HCT116 (cell line): Measurements from ENCODE around the gene HIVEP3. TPM values are rescaled to one million over a fixed set of nuclear protein-coding genes. Genes with fewer than 3 reads are reported as not detected.

Source experiments
- ATAC-seq: fragments of 200-7000 bp; cut with Tn5 transposase; 2 replicates; pipeline ENCODE4 v1.9.1; 2020; ENCODE audit warnings: mild to moderate bottlenecking, moderate library complexity
- BruUV-seq: library from RNA; stranded (reverse); fragments of 400-500 nt; replicated peaks from 2 replicates; lab custom pipeline; 2021; lab: Mats Ljungman, UMichigan
- CTCF ChIA-PET: fragments of 300-600 bp; sonication (Branson Sonifier 250); formaldehyde crosslinking; loops from one replicate; lab custom pipeline; 2021; ENCODE audit warnings: antibody characterized with exemption; lab: Charles Lee
- POLR2A ChIA-PET: fragments of 300-600, 350-600 bp; sonication (Branson Sonifier 250); formaldehyde crosslinking; loops from one replicate; lab custom pipeline; 2021; ENCODE audit warnings: antibody characterized with exemption; lab: Charles Lee
- RAD21 ChIA-PET, 2 experiments: fragments of 300-600 bp; sonication (Branson Sonifier 250); formaldehyde crosslinking; loops; one replicate each; lab custom pipeline; 2023; ENCODE audit warnings: low total read pairs in 2 of 2; ENCODE audit not compliant: uncharacterized antibody in 2 of 2, unreplicated experiment in 2 of 2, low non-redundant PET in 1 of 2; lab: Charles Lee
- DNase-seq: peaks from one replicate; pipeline ENCODE4 v3.0.0-alpha.2; 2010; ENCODE audit warnings: low read depth, low spot score
- H2AFZ ChIP-seq: fragments of 200-600 bp; shearing (Covaris generic), sonication (generic); 2 replicates; pipeline ENCODE4 v1.6.1; 2017; ENCODE audit warnings: low read depth, mixed run types, mixed read lengths, antibody characterized with exemption, low read length; ENCODE audit not compliant: poor library complexity, severe bottlenecking
- H3K27ac ChIP-seq: 2 replicates; pipeline ENCODE4 v1.5.1; 2012; ENCODE audit warnings: low read depth, low read length
- H3K27me3 ChIP-seq: fragments of 200-600 bp; sonication (generic); 2 replicates; pipeline ENCODE4 v1.6.1; 2016; ENCODE audit warnings: mixed run types, low read length, mixed read lengths; ENCODE audit not compliant: insufficient read depth
- H3K36me3 ChIP-seq, 2 experiments: fragments of 200-500 bp in 1 of 2; fragments of 200-600 bp in 1 of 2; sonication (Bioruptor generic) in 1 of 2; sonication (generic) in 1 of 2; 2 replicates each; pipeline versions ENCODE4 v1.5.1 to v1.6.1; 2014 to 2016; ENCODE audit warnings: low read length in 2 of 2, inconsistent platforms in 1 of 2, mixed read lengths in 1 of 2, mixed run types in 1 of 2; ENCODE audit not compliant: insufficient read depth in 2 of 2, control insufficient read depth in 1 of 2
- H3K4me1 ChIP-seq, 2 experiments: fragments of 200-600 bp in 1 of 2; sonication (generic) in 1 of 2; 2 replicates each; pipeline versions ENCODE4 v1.5.1 to v1.6.1; 2012 to 2017; ENCODE audit warnings: low read length in 2 of 2, inconsistent platforms in 1 of 2, mild to moderate bottlenecking in 1 of 2, mixed read lengths in 1 of 2, mixed run types in 1 of 2, moderate library complexity in 1 of 2; ENCODE audit not compliant: insufficient read depth in 2 of 2, control insufficient read depth in 1 of 2
- H3K4me2 ChIP-seq: fragments of 200-600 bp; sonication (generic); 2 replicates; pipeline ENCODE4 v1.6.1; 2017; ENCODE audit warnings: mixed run types, low read length, mixed read lengths
- H3K4me3 ChIP-seq, 2 experiments: fragments of 200-600 bp in 1 of 2; sonication (generic) in 1 of 2; replicated peaks in 1 of 2; 2 replicates each; pipeline ENCODE4 v1.5.1; 2011 to 2016; ENCODE audit warnings: low read length in 2 of 2, control low read depth in 1 of 2, low read depth in 1 of 2, mild to moderate bottlenecking in 1 of 2, mixed read lengths in 1 of 2, mixed run types in 1 of 2
- H3K79me2 ChIP-seq: fragments of 200-600 bp; sonication (generic); 2 replicates; pipeline ENCODE4 v1.6.1; 2017; ENCODE audit warnings: mild to moderate bottlenecking, mixed run types, low read length, moderate library complexity, mixed read lengths; ENCODE audit not compliant: insufficient read depth
- H3K9ac ChIP-seq: fragments of 200-600 bp; sonication (generic); 2 replicates; pipeline ENCODE4 v1.6.1; 2016; ENCODE audit warnings: low read length, mixed read lengths
- H3K9me2 ChIP-seq: fragments of 200-600 bp; sonication (generic), shearing (Covaris generic); 2 replicates; pipeline ENCODE4 v1.6.1; 2017; ENCODE audit warnings: mixed run types, mild to moderate bottlenecking, moderate library complexity; ENCODE audit not compliant: insufficient read depth
- H3K9me3 ChIP-seq, 2 experiments: fragments of 200-500 bp in 1 of 2; fragments of 200-600 bp in 1 of 2; sonication (Bioruptor generic) in 1 of 2; sonication (generic) in 1 of 2; 2 replicates each; pipeline ENCODE4 v1.6.1; 2014 to 2017; ENCODE audit warnings: low read length in 2 of 2, mixed read lengths in 2 of 2, inconsistent platforms in 1 of 2, low read depth in 1 of 2, mild to moderate bottlenecking in 1 of 2, mixed run types in 1 of 2, moderate library complexity in 1 of 2; ENCODE audit not compliant: control insufficient read depth in 1 of 2, insufficient read depth in 1 of 2
- H4K20me1 ChIP-seq: fragments of 200-600 bp; sonication (generic), shearing (Covaris generic); 2 replicates; pipeline ENCODE4 v1.6.1; 2017; ENCODE audit warnings: mixed run types, mild to moderate bottlenecking, moderate library complexity; ENCODE audit not compliant: insufficient read depth
- EGR1 ChIP-seq: IDR thresholded peaks from 2 replicates; pipeline ENCODE4 v1.6.1; 2012; ENCODE audit warnings: low read depth
- POLR2AphosphoS5 ChIP-seq: IDR thresholded peaks from 2 replicates; pipeline ENCODE4 v1.6.1; 2011; ENCODE audit warnings: mild to moderate bottlenecking, low read depth, low read length, moderate library complexity
- SP1 ChIP-seq: IDR thresholded peaks from 2 replicates; pipeline ENCODE4 v1.6.1; 2012; ENCODE audit warnings: low read depth
- TCF7L2 ChIP-seq: IDR thresholded peaks from 2 replicates; pipeline ENCODE4 v1.7.0; 2011; ENCODE audit warnings: borderline replicate concordance, inconsistent platforms; ENCODE audit not compliant: insufficient read depth, insufficient read length; ENCODE audit errors: extremely low read depth
- YY1 ChIP-seq: IDR thresholded peaks from 2 replicates; pipeline ENCODE4 v1.6.1; 2011; ENCODE audit warnings: low read length, low read depth, moderate library complexity, mild to moderate bottlenecking; ENCODE audit not compliant: insufficient replicate concordance; ENCODE audit errors: extremely low read depth
- ZFX ChIP-seq: fragments of 450-650 bp; IDR thresholded peaks from 2 replicates; pipeline ENCODE4 v1.6.1; 2017
- intact Hi-C: fragments of 100-400 bp; cut with micrococcal nuclease; formaldehyde crosslinking; loops from 2 replicates; pipeline ENCODE4 v1.10.0; 2022
- total RNA-seq: library from RNA; stranded (reverse); gene quantifications from one replicate; pipeline ENCODE4 v1.2.1, GENCODE V29; 2021; ENCODE audit not compliant: unreplicated experiment
- TF ChIP-seq, protein P1 (sequence below): IDR thresholded peaks from 2 replicates; pipeline ENCODE4 v1.6.1; 2011; ENCODE audit warnings: mild to moderate bottlenecking, low read length, moderate library complexity; ENCODE audit not compliant: insufficient replicate concordance; ENCODE audit errors: extremely low read depth
- TF ChIP-seq, protein P2 (sequence below), 3 experiments: fragments of 200-600 bp in 1 of 3; sonication (generic) in 1 of 3; IDR thresholded peaks in 2 of 3; conservative IDR thresholded peaks in 1 of 3; 2 replicates each; pipeline ENCODE4 v1.5.1; 2012 to 2017; ENCODE audit warnings: low read depth in 2 of 3, low read length in 2 of 3, antibody characterized with exemption in 1 of 3, borderline replicate concordance in 1 of 3, control low read depth in 1 of 3, mild to moderate bottlenecking in 1 of 3, mixed read lengths in 1 of 3, mixed run types in 1 of 3, moderate library complexity in 1 of 3; ENCODE audit not compliant: insufficient read depth in 1 of 3
- TF ChIP-seq, protein P3 (sequence below): IDR thresholded peaks from 2 replicates; pipeline ENCODE4 v1.6.1; 2012
- TF ChIP-seq, protein P4 (sequence below): IDR thresholded peaks from 2 replicates; pipeline ENCODE4 v1.6.1; 2012; ENCODE audit warnings: low read depth

Gene HIVEP3
- total RNA-seq, 1 experiment from 2014 or later, result 7.1 TPM

DNA sequence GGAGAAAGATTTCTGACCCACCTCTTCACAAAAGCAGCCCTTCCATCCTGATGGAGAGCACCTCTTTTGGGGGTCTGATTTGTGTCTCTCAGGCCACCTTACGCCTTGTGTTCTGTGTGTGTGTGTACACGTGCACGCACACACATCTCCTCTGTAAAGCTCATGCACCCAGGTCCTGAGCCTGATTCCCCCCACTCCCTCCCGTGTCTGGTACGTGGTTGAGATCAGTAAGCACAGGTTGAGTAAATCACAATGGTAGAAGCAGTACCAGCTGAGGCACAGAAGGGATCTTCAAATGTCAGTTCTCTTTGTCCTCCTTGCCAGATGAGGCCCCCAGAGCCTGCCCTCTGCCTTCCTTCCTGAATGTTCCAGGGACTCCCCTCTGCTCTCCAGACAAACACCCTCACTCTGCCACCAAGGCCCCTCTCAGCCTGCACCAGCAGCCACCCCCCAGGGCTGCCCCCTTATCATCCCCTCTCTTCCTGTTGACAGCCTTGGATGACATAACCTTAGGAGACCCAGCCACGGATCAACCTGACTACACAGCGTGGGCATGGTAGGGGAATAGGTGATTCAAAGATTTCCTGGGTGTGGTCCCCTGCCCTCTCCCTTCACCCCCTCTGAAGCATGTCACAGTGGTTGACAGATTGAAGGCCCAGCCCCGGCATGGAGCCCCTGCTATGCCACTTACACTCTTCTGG is 112.8 kb downstream of the HIVEP3 start:
- no peak for DNase-seq
- no peak for TF ChIP-seq ZFX
- no peak for TF ChIP-seq POLR2AphosphoS5
- TF ChIP-seq YY1, result no peak
- TF ChIP-seq SP1, result no peak
- TF ChIP-seq, all 23 proteins: peak for 0
- no peak overlapping the region for H3K4me2 ChIP-seq
- BruUV-seq, result no TSS peak
- intact Hi-C loops, result no loop called here
- CTCF ChIA-PET, result interaction anchor here (0.9 kb wide), 1 partner anchor 10 kb away, joined by 3 read pairs; no protein-coding TSS in a partner anchor
- H3K9ac ChIP-seq, result no peak overlapping the region
- peaks cover 7 to 23% of the 10 kb centered on the region in 2 experiments; a peak in 3 of 4 replicates for H3K4me1 ChIP-seq
- H3K27ac ChIP-seq, result no peak overlapping the region
- POLR2A ChIA-PET, result no interaction called here
- ATAC-seq, result no peak
- H2AFZ ChIP-seq, result no peak overlapping the region
- H3K4me3 ChIP-seq, result no peak overlapping the region
- RAD21 ChIA-PET, result no interaction called here
- H3K36me3 ChIP-seq, result no peaks in the 10 kb centered on the region
- no peaks in the 10 kb centered on the region for H3K9me2 ChIP-seq
- no peaks in the 10 kb centered on the region for H4K20me1 ChIP-seq
- no peaks in the 10 kb centered on the region for H3K9me3 ChIP-seq
- no peaks in the 10 kb centered on the region for H3K79me2 ChIP-seq
- H3K27me3 ChIP-seq, result no peaks in the 10 kb centered on the region

DNA sequence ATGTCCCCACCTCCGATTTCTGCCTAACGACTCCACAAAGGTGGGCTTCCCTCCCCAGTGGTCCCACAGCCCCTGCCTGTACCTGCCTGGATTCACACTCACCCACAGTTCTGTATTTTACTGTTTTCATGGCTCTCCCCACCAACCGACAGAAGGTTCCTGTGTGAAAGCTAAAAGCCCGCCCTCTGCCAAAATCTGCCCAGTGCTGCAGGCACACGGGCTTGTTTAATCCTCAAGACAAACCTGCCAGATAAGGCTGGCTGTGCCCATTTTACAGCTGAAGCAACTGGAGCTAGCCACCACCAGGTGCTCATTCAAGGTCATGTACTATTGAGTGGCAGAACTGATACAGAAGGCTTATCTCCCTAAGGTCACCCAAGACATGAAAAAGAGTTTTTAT is 114.5 kb downstream of the HIVEP3 start:
- Histone ChIP-seq H3K4me2 (no peak overlapping the region), H3K27me3 (no peaks in the 10 kb centered on the region), H3K4me1 (peaks cover 7 to 23% of the 10 kb centered on the region in 2 experiments; a peak in 3 of 4 replicates), H3K27ac (no peak overlapping the region), H3K9ac (no peak overlapping the region), H3K4me3 (no peak overlapping the region), H3K9me3 (no peaks in the 10 kb centered on the region), H3K79me2 (no peaks in the 10 kb centered on the region), H4K20me1 (no peaks in the 10 kb centered on the region), H3K9me2 (no peaks in the 10 kb centered on the region), H3K36me3 (no peaks in the 10 kb centered on the region), H2AFZ (no peak overlapping the region)
- ChIA-PET POLR2A (no interaction called here), CTCF (interaction anchor here (2.4 kb wide), 1 partner anchor 8 kb away, joined by 13 read pairs; no protein-coding TSS in a partner anchor), RAD21 (no interaction called here)
- no peak for ATAC-seq
- intact Hi-C loops, result no loop called here
- BruUV-seq, result no TSS peak
- DNase-seq, result no peak
- TF ChIP-seq, protein P1, sequence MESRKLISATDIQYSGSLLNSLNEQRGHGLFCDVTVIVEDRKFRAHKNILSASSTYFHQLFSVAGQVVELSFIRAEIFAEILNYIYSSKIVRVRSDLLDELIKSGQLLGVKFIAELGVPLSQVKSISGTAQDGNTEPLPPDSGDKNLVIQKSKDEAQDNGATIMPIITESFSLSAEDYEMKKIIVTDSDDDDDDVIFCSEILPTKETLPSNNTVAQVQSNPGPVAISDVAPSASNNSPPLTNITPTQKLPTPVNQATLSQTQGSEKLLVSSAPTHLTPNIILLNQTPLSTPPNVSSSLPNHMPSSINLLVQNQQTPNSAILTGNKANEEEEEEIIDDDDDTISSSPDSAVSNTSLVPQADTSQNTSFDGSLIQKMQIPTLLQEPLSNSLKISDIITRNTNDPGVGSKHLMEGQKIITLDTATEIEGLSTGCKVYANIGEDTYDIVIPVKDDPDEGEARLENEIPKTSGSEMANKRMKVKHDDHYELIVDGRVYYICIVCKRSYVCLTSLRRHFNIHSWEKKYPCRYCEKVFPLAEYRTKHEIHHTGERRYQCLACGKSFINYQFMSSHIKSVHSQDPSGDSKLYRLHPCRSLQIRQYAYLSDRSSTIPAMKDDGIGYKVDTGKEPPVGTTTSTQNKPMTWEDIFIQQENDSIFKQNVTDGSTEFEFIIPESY, result no peak
- TF ChIP-seq, protein P2, sequence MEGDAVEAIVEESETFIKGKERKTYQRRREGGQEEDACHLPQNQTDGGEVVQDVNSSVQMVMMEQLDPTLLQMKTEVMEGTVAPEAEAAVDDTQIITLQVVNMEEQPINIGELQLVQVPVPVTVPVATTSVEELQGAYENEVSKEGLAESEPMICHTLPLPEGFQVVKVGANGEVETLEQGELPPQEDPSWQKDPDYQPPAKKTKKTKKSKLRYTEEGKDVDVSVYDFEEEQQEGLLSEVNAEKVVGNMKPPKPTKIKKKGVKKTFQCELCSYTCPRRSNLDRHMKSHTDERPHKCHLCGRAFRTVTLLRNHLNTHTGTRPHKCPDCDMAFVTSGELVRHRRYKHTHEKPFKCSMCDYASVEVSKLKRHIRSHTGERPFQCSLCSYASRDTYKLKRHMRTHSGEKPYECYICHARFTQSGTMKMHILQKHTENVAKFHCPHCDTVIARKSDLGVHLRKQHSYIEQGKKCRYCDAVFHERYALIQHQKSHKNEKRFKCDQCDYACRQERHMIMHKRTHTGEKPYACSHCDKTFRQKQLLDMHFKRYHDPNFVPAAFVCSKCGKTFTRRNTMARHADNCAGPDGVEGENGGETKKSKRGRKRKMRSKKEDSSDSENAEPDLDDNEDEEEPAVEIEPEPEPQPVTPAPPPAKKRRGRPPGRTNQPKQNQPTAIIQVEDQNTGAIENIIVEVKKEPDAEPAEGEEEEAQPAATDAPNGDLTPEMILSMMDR (IDR thresholded peaks at IDR 0.05 in 2 of 3, conservative IDR thresholded peaks at IDR 0.05 in 1 of 3; ENCODE audit: borderline replicate concordance in 1 of 3, insufficient read depth in 1 of 3, low read depth in 2 of 3, low read length in 2 of 3), result no peak
- TF ChIP-seq, protein P3, sequence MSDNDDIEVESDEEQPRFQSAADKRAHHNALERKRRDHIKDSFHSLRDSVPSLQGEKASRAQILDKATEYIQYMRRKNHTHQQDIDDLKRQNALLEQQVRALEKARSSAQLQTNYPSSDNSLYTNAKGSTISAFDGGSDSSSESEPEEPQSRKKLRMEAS, result no peak
- no peak for TF ChIP-seq TCF7L2
- TF ChIP-seq EGR1, result no peak
- TF ChIP-seq, protein P4, sequence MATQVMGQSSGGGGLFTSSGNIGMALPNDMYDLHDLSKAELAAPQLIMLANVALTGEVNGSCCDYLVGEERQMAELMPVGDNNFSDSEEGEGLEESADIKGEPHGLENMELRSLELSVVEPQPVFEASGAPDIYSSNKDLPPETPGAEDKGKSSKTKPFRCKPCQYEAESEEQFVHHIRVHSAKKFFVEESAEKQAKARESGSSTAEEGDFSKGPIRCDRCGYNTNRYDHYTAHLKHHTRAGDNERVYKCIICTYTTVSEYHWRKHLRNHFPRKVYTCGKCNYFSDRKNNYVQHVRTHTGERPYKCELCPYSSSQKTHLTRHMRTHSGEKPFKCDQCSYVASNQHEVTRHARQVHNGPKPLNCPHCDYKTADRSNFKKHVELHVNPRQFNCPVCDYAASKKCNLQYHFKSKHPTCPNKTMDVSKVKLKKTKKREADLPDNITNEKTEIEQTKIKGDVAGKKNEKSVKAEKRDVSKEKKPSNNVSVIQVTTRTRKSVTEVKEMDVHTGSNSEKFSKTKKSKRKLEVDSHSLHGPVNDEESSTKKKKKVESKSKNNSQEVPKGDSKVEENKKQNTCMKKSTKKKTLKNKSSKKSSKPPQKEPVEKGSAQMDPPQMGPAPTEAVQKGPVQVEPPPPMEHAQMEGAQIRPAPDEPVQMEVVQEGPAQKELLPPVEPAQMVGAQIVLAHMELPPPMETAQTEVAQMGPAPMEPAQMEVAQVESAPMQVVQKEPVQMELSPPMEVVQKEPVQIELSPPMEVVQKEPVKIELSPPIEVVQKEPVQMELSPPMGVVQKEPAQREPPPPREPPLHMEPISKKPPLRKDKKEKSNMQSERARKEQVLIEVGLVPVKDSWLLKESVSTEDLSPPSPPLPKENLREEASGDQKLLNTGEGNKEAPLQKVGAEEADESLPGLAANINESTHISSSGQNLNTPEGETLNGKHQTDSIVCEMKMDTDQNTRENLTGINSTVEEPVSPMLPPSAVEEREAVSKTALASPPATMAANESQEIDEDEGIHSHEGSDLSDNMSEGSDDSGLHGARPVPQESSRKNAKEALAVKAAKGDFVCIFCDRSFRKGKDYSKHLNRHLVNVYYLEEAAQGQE, result no peak
